AG04449 (cell line): Measurements from ENCODE around the gene AXIN1.

Experiments used
- CTCF ChIA-PET: fragments of 350-600 bp; formaldehyde crosslinking; extraction: SDS; loops from one replicate; lab custom pipeline; 2021; ENCODE audit warnings: antibody characterized with exemption; lab: Yijun Ruan, JAX
- POLR2A ChIA-PET: fragments of 400-600, 350-600 bp; formaldehyde crosslinking; extraction: SDS; loops from one replicate; lab custom pipeline; 2020; ENCODE audit warnings: antibody characterized with exemption, inconsistent platforms; lab: Yijun Ruan, JAX
- DNase-seq: peaks from one replicate; pipeline ENCODE4 v3.0.0-alpha.2; 2010; ENCODE audit warnings: low read depth, low spot score
- H3K4me3 ChIP-seq: 2 replicates; pipeline ENCODE4 v1.5.1; 2011; ENCODE audit warnings: low read depth, mild to moderate bottlenecking, control low read depth, low read length
- TF ChIP-seq, protein P1 (sequence below): IDR thresholded peaks from one replicate; pipeline ENCODE4 v1.5.1; 2011; ENCODE audit warnings: mild to moderate bottlenecking, moderate library complexity, low read length, control low read depth, inconsistent platforms; ENCODE audit not compliant: insufficient read depth; ENCODE audit errors: missing control alignments

The AXIN1 gene

DNA sequence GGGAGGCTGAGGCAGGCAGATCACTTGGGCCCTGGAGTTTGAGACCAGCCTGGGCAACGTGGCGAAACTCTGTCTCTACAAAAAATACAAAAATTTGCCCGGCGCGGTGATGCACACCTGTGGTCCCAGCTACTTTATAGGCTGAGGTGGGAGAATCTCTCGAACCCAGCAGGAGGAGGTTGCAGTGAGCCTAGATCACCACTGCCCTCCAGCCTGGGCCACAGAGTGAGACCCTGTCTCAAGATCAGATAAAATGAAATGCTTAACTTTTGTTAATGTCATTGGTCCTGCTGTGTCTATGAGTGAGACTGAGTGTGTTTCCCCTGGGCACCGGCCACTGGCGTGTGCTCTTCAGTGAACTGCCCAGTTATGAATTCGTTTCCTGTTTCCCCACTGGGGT is 107.4 kb downstream of the AXIN1 start:
- ChIA-PET CTCF (interaction anchor here (2.8 kb wide), 1 partner anchor 10 kb away, joined by 15 read pairs; the partner anchor contains the start of gene FAM234A), POLR2A (no interaction called here)
- no peak overlapping the region for H3K4me3 ChIP-seq
- DNase-seq: no peak
- TF ChIP-seq, protein P1, sequence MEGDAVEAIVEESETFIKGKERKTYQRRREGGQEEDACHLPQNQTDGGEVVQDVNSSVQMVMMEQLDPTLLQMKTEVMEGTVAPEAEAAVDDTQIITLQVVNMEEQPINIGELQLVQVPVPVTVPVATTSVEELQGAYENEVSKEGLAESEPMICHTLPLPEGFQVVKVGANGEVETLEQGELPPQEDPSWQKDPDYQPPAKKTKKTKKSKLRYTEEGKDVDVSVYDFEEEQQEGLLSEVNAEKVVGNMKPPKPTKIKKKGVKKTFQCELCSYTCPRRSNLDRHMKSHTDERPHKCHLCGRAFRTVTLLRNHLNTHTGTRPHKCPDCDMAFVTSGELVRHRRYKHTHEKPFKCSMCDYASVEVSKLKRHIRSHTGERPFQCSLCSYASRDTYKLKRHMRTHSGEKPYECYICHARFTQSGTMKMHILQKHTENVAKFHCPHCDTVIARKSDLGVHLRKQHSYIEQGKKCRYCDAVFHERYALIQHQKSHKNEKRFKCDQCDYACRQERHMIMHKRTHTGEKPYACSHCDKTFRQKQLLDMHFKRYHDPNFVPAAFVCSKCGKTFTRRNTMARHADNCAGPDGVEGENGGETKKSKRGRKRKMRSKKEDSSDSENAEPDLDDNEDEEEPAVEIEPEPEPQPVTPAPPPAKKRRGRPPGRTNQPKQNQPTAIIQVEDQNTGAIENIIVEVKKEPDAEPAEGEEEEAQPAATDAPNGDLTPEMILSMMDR: no peak

DNA sequence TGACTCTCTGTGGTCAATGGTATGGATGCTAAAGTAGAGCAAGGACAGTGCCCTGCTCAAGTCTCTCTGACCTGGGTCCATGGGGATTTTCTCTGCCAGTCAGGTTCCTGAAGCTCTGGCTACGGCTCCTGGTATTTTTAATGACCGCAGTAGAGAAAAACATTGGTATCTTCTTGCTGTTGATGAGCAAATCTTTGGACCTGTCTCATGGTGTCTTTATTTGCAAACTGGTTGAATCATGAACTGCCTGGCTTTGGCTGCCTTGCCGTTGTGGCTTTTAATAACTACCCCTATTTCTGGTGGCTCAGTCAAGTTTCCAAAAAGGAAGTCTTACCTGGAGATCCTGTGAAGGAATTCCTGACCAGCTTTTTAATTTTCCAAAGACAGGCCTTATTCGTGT is 109.2 kb downstream of the AXIN1 start:
- TF ChIP-seq, protein P1: no peak
- ChIA-PET CTCF (interaction anchor here (1.4 kb wide), 1 partner anchor 109 kb away, joined by 3 read pairs; no protein-coding TSS in a partner anchor), POLR2A (interaction anchor here (0.7 kb wide), 1 partner anchor 8 kb away, joined by 3 read pairs; the partner anchor contains the start of gene FAM234A)
- no peak overlapping the region for H3K4me3 ChIP-seq
- no peak for DNase-seq

DNA sequence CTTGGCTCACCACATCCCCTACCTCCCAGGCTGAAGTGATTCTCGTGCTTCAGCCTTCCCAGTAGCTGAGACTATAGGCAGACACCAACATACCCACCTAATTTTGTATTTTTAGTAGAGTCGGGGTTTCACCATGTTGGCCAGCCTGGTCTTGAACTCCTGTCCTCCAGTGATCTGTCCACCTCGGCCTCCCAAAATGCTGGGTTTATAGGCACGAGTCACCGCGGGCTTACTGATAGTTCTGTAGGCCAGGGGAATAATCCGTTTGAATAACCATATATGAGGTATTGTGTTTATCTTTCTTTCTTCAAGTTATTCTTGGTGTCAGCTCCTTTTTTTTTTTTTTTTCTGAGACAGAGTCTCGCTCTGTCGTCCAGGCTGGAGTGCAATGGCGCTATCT is 110.2 kb downstream of the AXIN1 start:
- ChIA-PET CTCF (interaction anchor here (1.2 to 1.4 kb wide), 2 partner anchors 110 to 120 kb away, joined by 3 read pairs; no protein-coding TSS in a partner anchor), POLR2A (no interaction called here)
- no peak overlapping the region for H3K4me3 ChIP-seq
- DNase-seq: no peak
- TF ChIP-seq, protein P1: no peak

DNA sequence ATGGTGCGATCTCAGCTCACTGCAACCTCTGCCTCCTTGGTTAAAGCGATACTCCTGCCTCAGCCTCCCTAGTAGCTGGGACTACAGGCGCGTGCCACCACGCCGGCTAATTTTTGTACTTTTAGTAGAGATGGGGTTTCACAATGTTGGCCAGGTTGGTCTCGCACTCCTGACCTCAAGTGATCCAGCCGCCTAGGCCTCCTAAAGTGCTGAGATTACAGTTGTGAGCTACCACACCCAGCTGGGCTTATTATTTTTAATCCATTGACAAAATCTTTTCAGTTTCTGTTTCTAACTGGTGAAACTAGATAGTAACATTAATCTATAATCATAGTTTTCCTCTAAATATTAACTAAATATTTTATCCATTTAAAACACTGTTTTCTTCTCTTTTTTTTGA is 112.0 kb downstream of the AXIN1 start:
- TF ChIP-seq, protein P1: no peak
- no peak overlapping the region for H3K4me3 ChIP-seq
- ChIA-PET POLR2A (no interaction called here), CTCF (interaction anchor here (1.0 kb wide), 1 partner anchor 9 kb away, joined by 3 read pairs; no protein-coding TSS in a partner anchor)
- no peak for DNase-seq

DNA sequence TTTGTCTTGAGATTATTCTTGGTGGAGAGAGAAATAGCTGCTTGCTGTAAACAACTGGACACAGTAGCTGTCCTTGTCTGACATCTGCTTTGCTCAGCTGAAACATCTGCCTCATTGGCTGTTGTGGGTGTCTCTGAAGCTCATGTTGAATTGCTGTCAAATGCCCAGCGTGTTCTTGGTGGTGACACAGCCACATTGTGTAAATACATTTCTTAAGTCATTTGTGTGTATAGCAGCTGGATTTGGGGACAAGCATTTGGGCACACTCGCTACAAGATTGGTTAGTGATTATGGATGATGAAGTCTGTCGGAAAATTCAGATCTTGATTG is 112.6 kb downstream of the AXIN1 start:
- TF ChIP-seq, protein P1: no peak
- DNase-seq: no peak
- POLR2A ChIA-PET: no interaction called here
- H3K4me3 ChIP-seq: no peak overlapping the region
- CTCF ChIA-PET: no interaction called here
